MCF 10A (cell line): ENCODE data around the gene MYLK. TPM values are rescaled to one million over a fixed set of nuclear protein-coding genes. Genes with fewer than 3 reads are reported as not detected.

Experiments used
- BruUV-seq: library from RNA; stranded (reverse); fragments of 400-500 nt; replicated peaks from 2 replicates; lab custom pipeline; 2021; lab: Mats Ljungman, UMichigan
- CTCF ChIA-PET: fragments of 300-600 bp; sonication (Branson Sonifier 250); formaldehyde crosslinking; extraction: SDS; loops from one replicate; lab custom pipeline; 2021; ENCODE audit warnings: antibody characterized with exemption, inconsistent platforms; lab: Yijun Ruan, JAX
- POLR2A ChIA-PET: fragments of 300-600, 350-650 bp; sonication (Branson Sonifier 250); formaldehyde crosslinking; extraction: SDS; loops from one replicate; lab custom pipeline; 2020; ENCODE audit warnings: antibody characterized with exemption, inconsistent platforms; lab: Yijun Ruan, JAX
- DNase-seq: peaks from one replicate; pipeline ENCODE4 v3.0.0-alpha.2; 2018; ENCODE audit not compliant: unreplicated experiment
- H3K27ac Mint-ChIP-seq: one replicate; pipeline ENCODE4 v1.8.0; 2022; ENCODE audit warnings: mild to moderate bottlenecking, low read depth, mixed read lengths; ENCODE audit not compliant: unreplicated experiment
- H3K27me3 Mint-ChIP-seq: one replicate; pipeline ENCODE4 v1.8.0; 2022; ENCODE audit warnings: mixed read lengths; ENCODE audit not compliant: insufficient read depth, unreplicated experiment
- H3K36me3 Mint-ChIP-seq: one replicate; pipeline ENCODE4 v1.8.0; 2022; ENCODE audit warnings: mild to moderate bottlenecking, moderate library complexity, mixed read lengths; ENCODE audit not compliant: insufficient read depth, unreplicated experiment
- H3K4me1 Mint-ChIP-seq: one replicate; pipeline ENCODE4 v1.8.0; 2022; ENCODE audit warnings: mixed read lengths; ENCODE audit not compliant: insufficient read depth, unreplicated experiment
- H3K4me3 Mint-ChIP-seq: one replicate; pipeline ENCODE4 v1.8.0; 2022; ENCODE audit warnings: mild to moderate bottlenecking, moderate library complexity, mixed read lengths; ENCODE audit not compliant: unreplicated experiment
- H3K9me3 Mint-ChIP-seq: one replicate; pipeline ENCODE4 v1.8.0; 2022; ENCODE audit warnings: mixed read lengths; ENCODE audit not compliant: unreplicated experiment
- intact Hi-C: fragments of 100-400 bp; cut with micrococcal nuclease; formaldehyde crosslinking; loops from 2 replicates; pipeline ENCODE4 v1.14.1; 2022
- total RNA-seq: library from RNA; stranded (reverse); gene quantifications from 2 replicates; pipeline ENCODE4 v1.2.3, GENCODE V29; 2022
- TF ChIP-seq, protein P1 (sequence below): fragments of 200-600 bp; IDR thresholded peaks from one replicate; pipeline ENCODE4 v1.8.0; 2022; ENCODE audit warnings: antibody characterized with exemption, mild to moderate bottlenecking; ENCODE audit not compliant: unreplicated experiment

Gene MYLK
- total RNA-seq, 1 experiment from 2014 or later: 2.3 TPM

DNA sequence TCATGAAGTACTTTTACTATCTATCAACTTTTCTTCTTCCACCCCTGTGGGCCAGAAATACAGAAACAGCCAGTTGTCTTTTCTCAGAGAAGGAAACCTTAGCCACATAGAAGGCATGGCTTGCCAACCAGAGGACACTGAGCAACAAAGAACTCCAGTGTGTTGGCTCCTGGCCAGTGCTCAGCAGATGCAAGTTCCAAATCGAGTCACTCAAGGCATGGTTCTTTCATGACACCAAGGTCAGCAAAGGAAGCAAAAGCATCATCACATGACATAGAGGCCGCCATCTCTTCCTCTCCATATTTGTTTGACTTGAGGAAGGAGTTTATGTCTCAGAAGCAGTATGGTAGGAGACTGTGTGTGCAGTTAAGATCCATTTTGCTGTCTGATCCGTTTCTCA is 92.2 kb downstream of the MYLK start:
- no peak overlapping the region for H3K4me3 Mint-ChIP-seq
- no TSS peak for BruUV-seq
- CTCF ChIA-PET: interaction anchor here (1.4 kb wide), 1 partner anchor 69 kb away, joined by 3 read pairs; no protein-coding TSS in a partner anchor
- POLR2A ChIA-PET: no interaction called here
- TF ChIP-seq, protein P1, sequence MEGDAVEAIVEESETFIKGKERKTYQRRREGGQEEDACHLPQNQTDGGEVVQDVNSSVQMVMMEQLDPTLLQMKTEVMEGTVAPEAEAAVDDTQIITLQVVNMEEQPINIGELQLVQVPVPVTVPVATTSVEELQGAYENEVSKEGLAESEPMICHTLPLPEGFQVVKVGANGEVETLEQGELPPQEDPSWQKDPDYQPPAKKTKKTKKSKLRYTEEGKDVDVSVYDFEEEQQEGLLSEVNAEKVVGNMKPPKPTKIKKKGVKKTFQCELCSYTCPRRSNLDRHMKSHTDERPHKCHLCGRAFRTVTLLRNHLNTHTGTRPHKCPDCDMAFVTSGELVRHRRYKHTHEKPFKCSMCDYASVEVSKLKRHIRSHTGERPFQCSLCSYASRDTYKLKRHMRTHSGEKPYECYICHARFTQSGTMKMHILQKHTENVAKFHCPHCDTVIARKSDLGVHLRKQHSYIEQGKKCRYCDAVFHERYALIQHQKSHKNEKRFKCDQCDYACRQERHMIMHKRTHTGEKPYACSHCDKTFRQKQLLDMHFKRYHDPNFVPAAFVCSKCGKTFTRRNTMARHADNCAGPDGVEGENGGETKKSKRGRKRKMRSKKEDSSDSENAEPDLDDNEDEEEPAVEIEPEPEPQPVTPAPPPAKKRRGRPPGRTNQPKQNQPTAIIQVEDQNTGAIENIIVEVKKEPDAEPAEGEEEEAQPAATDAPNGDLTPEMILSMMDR: no peak
- H3K27me3 Mint-ChIP-seq: no peaks in the 10 kb centered on the region
- intact Hi-C loops: no loop called here
- no peak overlapping the region for H3K27ac Mint-ChIP-seq
- no peak for DNase-seq
- no peaks in the 10 kb centered on the region for H3K9me3 Mint-ChIP-seq
- H3K4me1 Mint-ChIP-seq: peaks cover 23% of the 10 kb centered on the region
- H3K36me3 Mint-ChIP-seq: no peaks in the 10 kb centered on the region

DNA sequence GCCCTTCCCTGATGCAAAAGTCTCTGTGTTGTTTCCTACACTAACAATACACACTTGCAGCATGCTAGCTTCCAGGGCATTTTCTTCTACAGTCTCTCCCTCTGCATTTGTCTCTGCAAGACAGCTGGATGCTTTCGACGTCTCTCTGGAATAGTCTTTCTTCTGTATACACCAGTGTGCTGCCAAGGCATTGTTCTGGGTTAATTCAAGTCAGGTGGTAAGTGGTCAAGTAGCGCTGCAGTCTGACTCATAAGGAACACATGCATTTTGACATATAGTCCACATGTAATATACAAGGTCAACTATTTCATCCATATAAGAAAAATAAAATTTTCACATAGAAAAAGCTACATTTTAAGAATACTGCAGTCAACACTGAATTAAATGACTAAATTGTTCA is 92.7 kb downstream of the MYLK start:
- Mint-ChIP-seq H3K4me1 (peaks cover 23% of the 10 kb centered on the region), H3K9me3 (no peaks in the 10 kb centered on the region), H3K36me3 (no peaks in the 10 kb centered on the region), H3K27me3 (no peaks in the 10 kb centered on the region), H3K27ac (no peak overlapping the region), H3K4me3 (no peak overlapping the region)
- CTCF ChIA-PET: interaction anchor here (0.6 to 1.4 kb wide), 4 partner anchors 45 to 1093 kb away, joined by 3 to 4 read pairs (median 3); no protein-coding TSS in a partner anchor
- BruUV-seq: no TSS peak
- DNase-seq: peak; percentile 73
- intact Hi-C loops: no loop called here
- TF ChIP-seq, protein P1: no peak
- POLR2A ChIA-PET: interaction anchor here (1.1 kb wide), 1 partner anchor 25 kb away, joined by 3 read pairs; no protein-coding TSS in a partner anchor

DNA sequence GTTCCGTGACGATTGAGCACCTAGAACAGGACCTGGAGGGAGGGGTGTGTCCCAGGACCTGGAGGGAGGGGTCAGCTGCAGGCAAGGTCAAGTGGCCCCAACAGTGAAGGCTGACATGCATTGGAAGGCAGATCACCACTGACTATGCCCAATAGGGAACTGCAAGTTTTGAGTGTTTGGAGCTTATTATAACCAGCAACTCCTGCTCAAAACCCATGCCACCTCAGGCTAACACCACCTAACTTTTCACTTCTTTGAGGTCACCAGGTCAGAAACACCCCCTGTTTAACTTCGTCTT is 93.1 kb downstream of the MYLK start:
- DNase-seq: no peak
- CTCF ChIA-PET: interaction anchor here (0.5 to 1.4 kb wide), 5 partner anchors 45 to 1093 kb away, joined by 3 to 5 read pairs (median 3); no protein-coding TSS in a partner anchor
- Mint-ChIP-seq H3K4me3 (no peak overlapping the region), H3K27ac (no peak overlapping the region), H3K4me1 (peaks cover 23% of the 10 kb centered on the region), H3K36me3 (no peaks in the 10 kb centered on the region), H3K9me3 (no peaks in the 10 kb centered on the region), H3K27me3 (no peaks in the 10 kb centered on the region)
- no TSS peak for BruUV-seq
- TF ChIP-seq, protein P1: no peak
- intact Hi-C loops: no loop called here
- POLR2A ChIA-PET: interaction anchor here (1.1 kb wide), 1 partner anchor 25 kb away, joined by 3 read pairs; no protein-coding TSS in a partner anchor

DNA sequence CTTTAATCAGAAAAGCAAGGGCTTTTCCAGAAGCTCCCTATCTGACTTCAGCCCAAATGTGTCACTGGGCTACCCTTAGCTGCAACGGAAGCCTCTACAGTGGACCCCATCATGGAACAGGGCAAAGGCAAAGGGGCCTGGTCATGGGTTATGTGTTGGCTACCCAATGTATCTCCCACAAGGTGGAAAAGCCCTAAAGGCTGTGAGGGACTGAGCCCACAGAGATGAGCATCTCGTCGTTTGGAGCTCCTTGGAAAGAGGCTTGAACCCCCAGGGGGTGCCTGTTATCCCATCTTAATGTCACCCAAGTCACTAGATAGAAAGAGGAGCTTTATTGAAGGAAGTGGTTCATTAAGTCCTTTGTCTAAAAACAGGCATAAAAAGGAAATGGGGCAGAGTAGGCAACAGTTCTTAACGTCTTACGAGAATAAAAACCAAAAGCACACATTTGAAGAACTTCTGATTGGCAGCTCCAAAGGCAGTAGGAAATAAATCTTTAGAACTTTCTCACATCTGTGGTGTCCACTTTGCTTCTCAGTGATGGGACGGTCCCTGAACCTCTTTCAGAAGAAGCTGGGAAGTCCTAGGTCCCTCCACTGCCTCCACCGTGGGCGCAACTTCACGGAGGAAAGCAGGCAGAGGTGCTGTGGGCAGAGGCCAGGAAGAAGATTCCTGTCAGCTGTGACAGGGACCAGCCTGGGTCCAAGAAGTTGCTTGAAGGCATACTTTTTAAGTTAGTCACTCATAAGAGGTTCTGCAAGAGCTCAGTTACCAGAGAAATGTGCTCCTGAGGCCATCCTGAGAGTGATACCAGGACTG is 93.7 kb downstream of the MYLK start:
- H3K4me1 Mint-ChIP-seq: peaks cover 23% of the 10 kb centered on the region
- no peak overlapping the region for H3K4me3 Mint-ChIP-seq
- CTCF ChIA-PET: interaction anchor here (0.5 to 1.4 kb wide), 5 partner anchors 46 to 461 kb away, joined by 3 to 5 read pairs (median 3); no protein-coding TSS in a partner anchor
- no peak for DNase-seq
- H3K9me3 Mint-ChIP-seq: no peaks in the 10 kb centered on the region
- POLR2A ChIA-PET: interaction anchor here (1.1 kb wide), 1 partner anchor 26 kb away, joined by 3 read pairs; no protein-coding TSS in a partner anchor
- H3K27ac Mint-ChIP-seq: no peak overlapping the region
- intact Hi-C loops: no loop called here
- TF ChIP-seq, protein P1: no peak
- H3K27me3 Mint-ChIP-seq: no peaks in the 10 kb centered on the region
- BruUV-seq: no TSS peak
- no peaks in the 10 kb centered on the region for H3K36me3 Mint-ChIP-seq
